Endodermal cell (in vitro differentiated cells): ENCODE results near the gene AQP9. TPM values are rescaled to one million over a fixed set of nuclear protein-coding genes. Genes with fewer than 3 reads are reported as not detected.

Source experiments
- DNase-seq: peaks from one replicate; pipeline ENCODE4 v3.0.0-alpha.2; 2017
- H3K27ac ChIP-seq: 2 replicates; pipeline ENCODE4 v1.5.1; 2013; ENCODE audit warnings: mild to moderate bottlenecking, low read depth, low read length, moderate library complexity
- H3K27me3 ChIP-seq: 2 replicates; pipeline ENCODE4 v1.6.1; 2013; ENCODE audit warnings: mild to moderate bottlenecking, low read length, moderate library complexity; ENCODE audit not compliant: insufficient read depth, control insufficient read depth, poor library complexity, severe bottlenecking
- H3K36me3 ChIP-seq: 2 replicates; pipeline ENCODE4 v1.7.0; 2013; ENCODE audit warnings: mild to moderate bottlenecking, low read length, moderate library complexity; ENCODE audit not compliant: control insufficient read depth, insufficient read depth
- H3K4me1 ChIP-seq: one replicate; pipeline ENCODE4 v1.7.0; 2013; ENCODE audit warnings: low read length; ENCODE audit not compliant: control insufficient read depth, insufficient read depth
- H3K4me3 ChIP-seq: 2 replicates; pipeline ENCODE4 v1.5.1; 2013; ENCODE audit warnings: mild to moderate bottlenecking, low read length, moderate library complexity
- H3K9ac ChIP-seq: 2 replicates; pipeline ENCODE4 v1.6.1; 2013; ENCODE audit warnings: mild to moderate bottlenecking, low read length, moderate library complexity; ENCODE audit not compliant: poor library complexity, severe bottlenecking; ENCODE audit errors: extremely low read depth
- H3K9me3 ChIP-seq: 2 replicates; pipeline ENCODE4 v1.6.1; 2013; ENCODE audit warnings: mild to moderate bottlenecking, low read length, moderate library complexity; ENCODE audit not compliant: control insufficient read depth
- H3K27ac Mint-ChIP-seq: 2 replicates; pipeline ENCODE4 v1.8.0; 2020; ENCODE audit warnings: mixed read lengths
- H3K27me3 Mint-ChIP-seq: 2 replicates; pipeline ENCODE4 v1.8.0; 2021; ENCODE audit warnings: mild to moderate bottlenecking, mixed read lengths; ENCODE audit not compliant: insufficient read depth
- H3K36me3 Mint-ChIP-seq: 2 replicates; pipeline ENCODE4 v1.8.0; 2020; ENCODE audit warnings: low read depth, mixed read lengths
- H3K4me1 Mint-ChIP-seq: 2 replicates; pipeline ENCODE4 v1.8.0; 2020; ENCODE audit warnings: mixed read lengths
- H3K4me3 Mint-ChIP-seq: 2 replicates; pipeline ENCODE4 v1.8.0; 2020; ENCODE audit warnings: mild to moderate bottlenecking, moderate library complexity, mixed read lengths
- H3K9me3 Mint-ChIP-seq: 2 replicates; pipeline ENCODE4 v1.8.0; 2020; ENCODE audit warnings: mild to moderate bottlenecking, mixed read lengths
- WGBS, 2 experiments: methylation state at CpG; one replicate each; pipeline versions ENCODE4 v1.1.5 to v1.1.7; 2013; ENCODE audit warnings: missing lambda C conversion rate in 2 of 2, mixed read lengths in 1 of 2; ENCODE audit not compliant: insufficient coverage in 1 of 2, insufficient read length in 1 of 2; 5-methylcytosine and 5-hydroxymethylcytosine counted together
- total RNA-seq, 2 donors: library from RNA; stranded (reverse); fragmentation: NEBNext Ultra II Directional in 1 of 2; extraction: Animal tissue kit (Norgen Biotek cat#: 25700) in 1 of 2; gene quantifications; 2 replicates in 1 of 2; 3 replicates in 1 of 2; pipeline ENCODE4 v1.2.1, GENCODE V29; 2021
- TF ChIP-seq, protein P1 (sequence below): fragments of 200-600 bp; sonication (generic); conservative IDR thresholded peaks from 2 replicates; pipeline ENCODE4 v1.5.0; 2021; ENCODE audit warnings: antibody characterized with exemption, mild to moderate bottlenecking

Gene AQP9
- total RNA-seq, 2 donors from 2014 or later = not detected

DNA sequence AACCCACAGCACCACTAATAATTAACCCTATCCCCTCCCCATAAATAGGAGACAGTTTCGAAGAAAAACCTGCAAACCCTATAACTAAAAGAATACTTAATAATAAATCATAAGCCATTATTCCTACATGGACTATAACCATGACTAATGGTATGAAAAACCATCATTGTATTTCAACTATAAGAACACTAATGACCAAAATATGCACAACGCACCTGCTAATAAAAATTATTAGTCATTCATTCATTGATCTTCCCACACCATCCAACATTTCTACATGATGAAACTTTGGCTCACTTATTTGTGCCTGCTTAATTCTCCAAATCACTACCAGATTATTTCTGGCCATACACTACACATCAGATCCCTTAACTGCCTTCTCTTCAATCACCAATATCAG is 16.6 kb downstream of the AQP9 start:
- Mint-ChIP-seq H3K4me3 (no peak overlapping the region), H3K27ac (no peak overlapping the region), H3K27me3 (no peaks in the 10 kb centered on the region), H3K36me3 (no peaks in the 10 kb centered on the region), H3K4me1 (no peaks in the 10 kb centered on the region), H3K9me3 (no peaks in the 10 kb centered on the region)
- Histone ChIP-seq H3K4me3 (no peak overlapping the region), H3K27me3 (no peaks in the 10 kb centered on the region), H3K36me3 (no peaks in the 10 kb centered on the region), H3K9ac (no peak overlapping the region), H3K27ac (no peak overlapping the region), H3K9me3 (no peaks in the 10 kb centered on the region), H3K4me1 (no peaks in the 10 kb centered on the region)
- WGBS, 2 experiments = 92 to 100% methylated on average over 1 to 2 of the region's 2 CpGs
- TF ChIP-seq, protein P1, sequence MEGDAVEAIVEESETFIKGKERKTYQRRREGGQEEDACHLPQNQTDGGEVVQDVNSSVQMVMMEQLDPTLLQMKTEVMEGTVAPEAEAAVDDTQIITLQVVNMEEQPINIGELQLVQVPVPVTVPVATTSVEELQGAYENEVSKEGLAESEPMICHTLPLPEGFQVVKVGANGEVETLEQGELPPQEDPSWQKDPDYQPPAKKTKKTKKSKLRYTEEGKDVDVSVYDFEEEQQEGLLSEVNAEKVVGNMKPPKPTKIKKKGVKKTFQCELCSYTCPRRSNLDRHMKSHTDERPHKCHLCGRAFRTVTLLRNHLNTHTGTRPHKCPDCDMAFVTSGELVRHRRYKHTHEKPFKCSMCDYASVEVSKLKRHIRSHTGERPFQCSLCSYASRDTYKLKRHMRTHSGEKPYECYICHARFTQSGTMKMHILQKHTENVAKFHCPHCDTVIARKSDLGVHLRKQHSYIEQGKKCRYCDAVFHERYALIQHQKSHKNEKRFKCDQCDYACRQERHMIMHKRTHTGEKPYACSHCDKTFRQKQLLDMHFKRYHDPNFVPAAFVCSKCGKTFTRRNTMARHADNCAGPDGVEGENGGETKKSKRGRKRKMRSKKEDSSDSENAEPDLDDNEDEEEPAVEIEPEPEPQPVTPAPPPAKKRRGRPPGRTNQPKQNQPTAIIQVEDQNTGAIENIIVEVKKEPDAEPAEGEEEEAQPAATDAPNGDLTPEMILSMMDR = no peak
- no peak for DNase-seq

DNA sequence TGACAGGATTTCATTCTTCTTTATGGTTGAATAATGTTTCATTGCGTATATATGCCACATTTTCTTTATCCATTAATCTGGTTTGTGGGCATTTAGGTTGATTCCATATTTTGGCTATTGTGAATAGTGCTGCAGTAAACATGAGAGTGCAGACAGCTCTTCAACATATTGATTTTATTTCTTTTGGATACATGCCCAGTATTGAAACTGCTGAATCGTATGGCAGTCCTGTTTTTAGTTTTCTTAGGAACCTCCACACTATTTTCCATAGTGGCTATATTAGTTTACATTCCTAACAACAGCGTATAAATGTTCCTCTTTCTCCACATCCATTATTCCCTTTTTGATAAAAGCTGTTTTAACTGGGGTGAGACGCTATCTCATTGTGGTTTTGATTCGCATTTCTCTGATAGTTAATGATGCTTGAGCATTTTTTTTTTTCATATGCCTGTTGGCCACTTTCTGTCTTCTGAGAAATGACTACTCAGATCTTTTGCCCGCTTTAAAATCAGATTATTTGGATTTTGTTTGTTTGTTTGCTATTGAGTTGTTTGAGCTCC is 21.7 kb downstream of the AQP9 start:
- peaks cover 13% of the 10 kb centered on the region for H3K27me3 ChIP-seq
- 93 to 94% methylated on average over 3 to 5 of the region's 6 CpGs for WGBS, 2 experiments
- H3K36me3 Mint-ChIP-seq = no peaks in the 10 kb centered on the region
- no peaks in the 10 kb centered on the region for H3K4me1 Mint-ChIP-seq
- H3K4me3 Mint-ChIP-seq = no peak overlapping the region
- DNase-seq = no peak
- no peak overlapping the region for H3K27ac Mint-ChIP-seq
- no peak overlapping the region for H3K27ac ChIP-seq
- peaks cover 6% of the 10 kb centered on the region for H3K27me3 Mint-ChIP-seq
- H3K9me3 ChIP-seq = no peaks in the 10 kb centered on the region
- H3K36me3 ChIP-seq = no peaks in the 10 kb centered on the region
- H3K9ac ChIP-seq = no peak overlapping the region
- no peaks in the 10 kb centered on the region for H3K4me1 ChIP-seq
- H3K9me3 Mint-ChIP-seq = no peaks in the 10 kb centered on the region
- TF ChIP-seq, protein P1 = no peak
- no peak overlapping the region for H3K4me3 ChIP-seq

DNA sequence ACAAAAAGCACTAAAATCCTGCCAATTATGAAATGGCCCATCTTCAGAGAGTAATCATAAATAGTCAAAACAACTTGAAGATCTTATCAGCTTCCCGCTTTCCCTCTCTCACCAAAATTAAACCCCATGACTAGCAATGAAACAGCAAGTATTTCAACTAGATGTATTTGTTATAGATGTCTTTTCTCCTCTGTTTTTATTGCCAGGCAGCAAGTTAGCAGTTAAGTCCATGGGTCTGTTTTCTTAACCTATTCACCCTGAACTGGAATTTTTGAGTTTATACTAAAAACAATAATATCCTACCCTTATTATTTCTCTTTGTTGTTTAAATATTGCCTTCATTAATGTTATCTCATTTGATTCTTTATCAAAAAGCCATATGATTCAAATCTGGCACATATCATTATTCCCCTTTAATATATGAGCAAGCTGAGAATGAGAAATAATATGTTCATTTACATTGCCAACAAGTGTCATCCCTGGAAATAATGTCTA is 23.3 kb downstream of the AQP9 start:
- Mint-ChIP-seq H3K4me3 (no peak overlapping the region), H3K36me3 (no peaks in the 10 kb centered on the region), H3K4me1 (no peaks in the 10 kb centered on the region), H3K27me3 (peaks cover 8% of the 10 kb centered on the region), H3K9me3 (no peaks in the 10 kb centered on the region), H3K27ac (no peak overlapping the region)
- Histone ChIP-seq H3K36me3 (no peaks in the 10 kb centered on the region), H3K27ac (no peak overlapping the region), H3K27me3 (peaks cover 13% of the 10 kb centered on the region), H3K4me1 (no peaks in the 10 kb centered on the region), H3K9ac (no peak overlapping the region), H3K4me3 (no peak overlapping the region), H3K9me3 (no peaks in the 10 kb centered on the region)
- TF ChIP-seq, protein P1 = no peak
- 83% methylated on average over 1 of the region's 1 CpG; no CpG with 5 or more reads in 1 of the 2 experiments for WGBS, 2 experiments
- DNase-seq = no peak
